DOHH2 (cell line): Measurements from ENCODE around the gene OSBPL2.

Source experiments
- EZH2phosphoT487 ChIP-seq: fragments of 200-600 bp; sonication (generic); IDR thresholded peaks from 2 replicates; pipeline ENCODE4 v1.6.1; 2017; ENCODE audit warnings: borderline replicate concordance, mild to moderate bottlenecking, antibody characterized with exemption, low read length, moderate library complexity, mixed read lengths
- TF ChIP-seq, protein P1 (sequence below): fragments of 200-600 bp; sonication (generic); IDR thresholded peaks from one replicate; pipeline ENCODE4 v1.5.1; 2014; ENCODE audit warnings: antibody characterized with exemption, mild to moderate bottlenecking, low read depth, low read length; ENCODE audit not compliant: poor library complexity, severe bottlenecking

DNA sequence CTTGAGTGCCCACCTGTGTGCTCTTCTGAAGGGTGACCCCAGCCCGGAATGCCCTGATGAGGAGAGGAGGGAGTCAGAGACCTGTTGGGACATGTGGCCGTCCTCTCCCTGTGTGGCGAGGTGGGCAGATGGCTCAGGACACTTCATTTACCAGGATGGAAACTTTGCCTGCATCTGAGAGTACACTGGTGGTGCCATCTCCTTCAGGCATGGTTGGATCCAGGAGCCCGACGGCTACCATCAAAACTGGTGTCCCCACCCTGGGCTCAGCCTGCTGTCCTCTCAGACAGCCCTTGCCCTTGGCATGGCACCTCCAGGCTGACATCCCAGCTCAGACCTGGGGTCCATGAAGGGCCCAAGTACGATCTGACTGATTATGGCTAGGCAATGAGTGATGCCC is 7.0 kb upstream of the OSBPL2 start:
- TF ChIP-seq, protein P1, sequence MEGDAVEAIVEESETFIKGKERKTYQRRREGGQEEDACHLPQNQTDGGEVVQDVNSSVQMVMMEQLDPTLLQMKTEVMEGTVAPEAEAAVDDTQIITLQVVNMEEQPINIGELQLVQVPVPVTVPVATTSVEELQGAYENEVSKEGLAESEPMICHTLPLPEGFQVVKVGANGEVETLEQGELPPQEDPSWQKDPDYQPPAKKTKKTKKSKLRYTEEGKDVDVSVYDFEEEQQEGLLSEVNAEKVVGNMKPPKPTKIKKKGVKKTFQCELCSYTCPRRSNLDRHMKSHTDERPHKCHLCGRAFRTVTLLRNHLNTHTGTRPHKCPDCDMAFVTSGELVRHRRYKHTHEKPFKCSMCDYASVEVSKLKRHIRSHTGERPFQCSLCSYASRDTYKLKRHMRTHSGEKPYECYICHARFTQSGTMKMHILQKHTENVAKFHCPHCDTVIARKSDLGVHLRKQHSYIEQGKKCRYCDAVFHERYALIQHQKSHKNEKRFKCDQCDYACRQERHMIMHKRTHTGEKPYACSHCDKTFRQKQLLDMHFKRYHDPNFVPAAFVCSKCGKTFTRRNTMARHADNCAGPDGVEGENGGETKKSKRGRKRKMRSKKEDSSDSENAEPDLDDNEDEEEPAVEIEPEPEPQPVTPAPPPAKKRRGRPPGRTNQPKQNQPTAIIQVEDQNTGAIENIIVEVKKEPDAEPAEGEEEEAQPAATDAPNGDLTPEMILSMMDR, result no peak
- TF ChIP-seq EZH2phosphoT487, result no peak
